ENCODE results near the gene FAM13A.

DNA sequence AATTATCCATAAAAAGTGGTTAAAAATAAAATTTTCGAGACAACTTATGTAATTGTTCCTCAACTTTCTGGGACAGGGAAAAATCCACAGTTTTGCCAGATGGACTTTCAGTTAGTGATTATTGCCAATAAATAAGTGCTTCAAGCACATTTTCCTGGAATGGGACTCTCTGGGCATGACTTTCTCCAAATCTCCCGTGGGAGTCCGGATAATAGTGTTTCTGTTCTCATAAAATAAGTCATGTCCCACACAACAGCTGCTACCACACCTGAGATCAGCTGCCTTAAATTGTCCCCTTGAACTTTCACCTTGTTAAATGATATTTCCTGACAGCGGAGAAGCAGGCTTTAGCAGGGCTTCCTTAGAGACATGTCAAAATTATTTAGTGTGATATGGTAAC lies 226.0 kb downstream of the FAM13A start:
- no peak for TF ChIP-seq NFRKB (IDR thresholded peaks at IDR 0.05)
- TF ChIP-seq LEF1 (IDR thresholded peaks at IDR 0.05; ENCODE audit: borderline replicate concordance): no peak
- no peak for TF ChIP-seq HDGF (IDR thresholded peaks at IDR 0.05; ENCODE audit: borderline replicate concordance)

All from HEK293T (cell line).